Measurements from ENCODE around the gene ATP2A3. TPM values are rescaled to one million over a fixed set of nuclear protein-coding genes. Genes with fewer than 3 reads are reported as not detected.

The ATP2A3 gene
- total RNA-seq, 1 donor from 2014 or later: 541 TPM

GRCh38 chr17:4005296-4006164, 41.3 kb upstream of the ATP2A3 start:
- Mint-ChIP-seq H3K9me3 (no peaks in the 10 kb centered on the region), H3K4me3 (no peak overlapping the region), H3K27me3 (no peaks in the 10 kb centered on the region), H3K4me1 (peaks cover 24% of the 10 kb centered on the region), H3K36me3 (ENCODE audit: low read depth) (peaks cover 48% of the 10 kb centered on the region), H3K27ac (no peak overlapping the region)
- intact Hi-C loops (cut with micrococcal nuclease): no loop called here
- CTCF ChIA-PET: interaction anchor here (1.2 to 5.5 kb wide), 8 partner anchors 35 to 162 kb away, joined by 3 to 65 read pairs (median 8); no protein-coding TSS in a partner anchor
- TF ChIP-seq CTCF (IDR thresholded peaks at IDR 0.05): no peak
- DNase-seq (no peak), ATAC-seq (ENCODE audit: low read depth) (no peak)
- POLR2A ChIA-PET: interaction anchor here (0.5 to 4.2 kb wide), 8 partner anchors 39 to 159 kb away, joined by 3 to 21 read pairs (median 6); partner anchors contain the start of genes ATP2A3 and NCBP3

- ChIA-PET POLR2A (interaction anchor here (0.5 to 4.2 kb wide), 10 partner anchors 37 to 140 kb away, joined by 3 to 21 read pairs (median 5); partner anchors contain the start of gene ATP2A3), CTCF (interaction anchor here (0.7 to 5.5 kb wide), 14 partner anchors 34 to 267 kb away, joined by 3 to 65 read pairs (median 7); partner anchors contain the start of gene P2RX1)
- intact Hi-C loops (cut with micrococcal nuclease): loop anchor here (1.0 to 5.0 kb wide), 6 partner anchors 37 to 267 kb away; partner anchors contain the start of gene NCBP3
- H3K27ac Mint-ChIP-seq: no peak overlapping the region
- DNase-seq: peak; percentile 77
- no peaks in the 10 kb centered on the region for H3K27me3 Mint-ChIP-seq
- peaks cover 41% of the 10 kb centered on the region for H3K36me3 Mint-ChIP-seq (ENCODE audit: low read depth)
- H3K4me1 Mint-ChIP-seq: peaks cover 24% of the 10 kb centered on the region
- peak; percentile 96 for TF ChIP-seq CTCF (IDR thresholded peaks at IDR 0.05)
- H3K4me3 Mint-ChIP-seq: peak overlapping the region; percentile 38
- ATAC-seq (ENCODE audit: low read depth): peak; percentile 80
- H3K9me3 Mint-ChIP-seq: no peaks in the 10 kb centered on the region
These were observed 40.5 kb upstream of the ATP2A3 start for GRCh38 chr17:4004517-4005295.

GRCh38 chr17:4003501-4004421, 39.5 kb upstream of the ATP2A3 start:
- Mint-ChIP-seq H3K27ac (peak overlapping the region; percentile 30), H3K9me3 (no peaks in the 10 kb centered on the region), H3K36me3 (ENCODE audit: low read depth) (peaks cover 32% of the 10 kb centered on the region), H3K4me3 (no peak overlapping the region), H3K4me1 (peaks cover 24% of the 10 kb centered on the region), H3K27me3 (no peaks in the 10 kb centered on the region)
- no peak for TF ChIP-seq CTCF (IDR thresholded peaks at IDR 0.05)
- ChIA-PET POLR2A (interaction anchor here (0.6 to 4.2 kb wide), 10 partner anchors 36 to 141 kb away, joined by 3 to 21 read pairs (median 6); partner anchors contain the start of gene ATP2A3), CTCF (interaction anchor here (0.6 to 5.5 kb wide), 16 partner anchors 33 to 266 kb away, joined by 3 to 65 read pairs (median 6); partner anchors contain the start of gene P2RX1)
- ATAC-seq (ENCODE audit: low read depth) (peak; percentile 23), DNase-seq (no peak)
- intact Hi-C loops (cut with micrococcal nuclease): loop anchor here (1.0 to 5.0 kb wide), 6 partner anchors 36 to 266 kb away; partner anchors contain the start of gene NCBP3

- no peaks in the 10 kb centered on the region for H3K9me3 Mint-ChIP-seq
- H3K36me3 Mint-ChIP-seq (ENCODE audit: low read depth): peaks cover 25% of the 10 kb centered on the region
- H3K4me3 Mint-ChIP-seq: no peak overlapping the region
- H3K27ac Mint-ChIP-seq: no peak overlapping the region
- no peaks in the 10 kb centered on the region for H3K27me3 Mint-ChIP-seq
- CTCF ChIA-PET: interaction anchor here (1.2 to 5.5 kb wide), 6 partner anchors 36 to 139 kb away, joined by 3 to 65 read pairs (median 12); no protein-coding TSS in a partner anchor
- no peak for ATAC-seq (ENCODE audit: low read depth)
- intact Hi-C loops (cut with micrococcal nuclease): loop anchor here (5.0 kb wide), 1 partner anchor 156 kb away; the partner anchor contains the start of gene NCBP3
- DNase-seq: no peak
- peaks cover 24% of the 10 kb centered on the region for H3K4me1 Mint-ChIP-seq
- TF ChIP-seq CTCF (IDR thresholded peaks at IDR 0.05): no peak
- POLR2A ChIA-PET: interaction anchor here (1.7 to 4.2 kb wide), 6 partner anchors 36 to 90 kb away, joined by 5 to 21 read pairs (median 11); partner anchors contain the start of genes ATP2A3 and P2RX1
These were observed 38.9 kb upstream of the ATP2A3 start for GRCh38 chr17:4003131-4003500.
